AG20443 (cell line): ENCODE results near the gene NUB1.

Experiments
- DNase-seq: peaks from one replicate; pipeline ENCODE4 v3.0.0; 2012; ENCODE audit warnings: low spot score, mixed read lengths

NUB1 gene

DNA sequence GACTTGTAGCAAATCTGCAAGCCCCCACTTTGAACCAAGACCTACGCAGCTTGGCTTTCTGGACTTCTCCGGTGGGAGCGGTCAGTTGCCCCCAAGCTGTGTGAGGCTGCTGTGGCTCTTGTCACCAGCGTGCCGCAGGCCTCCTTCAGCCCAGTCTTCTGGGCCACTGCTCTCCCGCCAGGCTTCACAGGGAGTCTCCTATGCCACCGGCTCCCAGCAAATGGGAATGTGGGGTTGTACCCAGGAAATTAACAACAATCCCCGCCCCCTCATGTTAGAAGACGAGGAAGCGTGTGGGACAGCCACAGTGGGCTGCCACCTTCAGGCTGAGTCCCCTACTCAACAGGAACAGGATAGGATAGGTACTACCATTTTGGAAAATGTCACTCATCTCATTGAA, 64.0 kb downstream of the NUB1 start:
- DNase-seq, result no peak

DNA sequence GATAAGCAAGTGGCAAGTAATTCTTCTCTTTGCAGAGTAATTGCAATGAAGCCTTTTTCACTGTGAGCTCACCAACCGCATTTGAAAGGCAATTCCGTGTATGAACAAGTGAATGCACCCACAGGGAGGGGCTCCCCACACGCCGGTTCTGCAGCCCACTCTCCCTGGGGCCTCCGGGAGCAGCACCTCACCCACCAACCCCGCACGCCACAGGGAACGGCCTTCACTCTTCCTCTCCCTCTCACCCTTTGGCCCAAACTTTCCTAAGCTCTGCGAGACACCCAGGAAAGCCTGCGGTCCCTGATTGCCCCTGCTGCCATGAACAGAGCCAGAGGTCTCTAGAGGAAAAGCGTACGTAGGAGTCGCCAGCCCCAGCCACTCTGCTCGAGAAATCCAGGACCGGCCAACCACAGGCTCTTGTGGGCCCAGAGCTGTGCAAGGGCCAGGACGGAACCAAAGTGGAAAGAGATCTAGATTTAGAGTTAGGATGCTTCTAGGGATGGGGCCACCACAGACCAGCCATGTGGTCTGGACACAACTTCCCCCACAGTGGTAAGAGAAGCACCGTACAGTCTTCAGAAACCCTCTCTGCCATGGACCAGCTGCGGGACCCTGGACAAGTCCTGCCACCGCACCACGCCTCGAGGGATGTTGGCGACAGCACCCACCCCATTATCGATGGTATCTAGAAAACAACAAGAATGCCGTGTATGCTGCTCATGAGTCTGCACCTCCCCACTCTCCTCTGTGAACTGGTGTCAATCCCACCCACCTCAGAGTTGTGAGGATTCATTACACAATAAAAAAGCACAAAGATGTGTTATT, 64.7 kb downstream of the NUB1 start:
- DNase-seq, result no peak

DNA sequence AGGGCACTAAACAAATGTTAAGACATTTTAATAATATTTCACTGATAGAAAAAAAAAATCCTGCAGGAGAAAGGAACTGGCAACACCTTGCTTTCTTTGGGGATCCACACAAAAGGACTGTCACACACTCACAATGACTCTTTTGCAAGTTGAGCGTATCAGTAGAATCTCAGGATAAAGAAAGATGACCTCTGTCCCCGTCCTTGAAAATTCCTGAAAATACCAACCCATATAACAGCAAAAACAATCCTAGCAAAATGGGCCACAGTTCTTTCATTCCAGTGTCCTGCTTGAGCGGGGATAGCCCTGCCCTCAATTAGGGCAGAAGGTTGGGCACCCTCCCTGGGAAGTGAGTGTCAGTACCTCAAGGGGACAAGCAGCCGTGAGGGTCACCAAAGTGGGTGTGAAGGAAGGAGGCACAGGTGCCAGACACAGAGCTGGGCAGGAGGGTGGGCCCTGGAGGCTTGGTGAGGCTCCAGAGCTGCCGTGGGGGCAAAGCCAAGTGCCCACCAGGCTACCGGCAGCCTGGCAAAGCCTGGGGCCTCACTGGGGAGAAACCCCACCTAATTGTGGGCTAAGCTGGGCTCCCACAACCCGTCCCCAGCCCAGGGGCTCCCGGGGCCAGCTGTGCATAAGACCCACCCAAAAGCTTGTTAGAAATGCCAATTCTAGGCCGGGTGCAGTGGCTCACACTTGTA, 65.4 kb downstream of the NUB1 start:
- no peak for DNase-seq

DNA sequence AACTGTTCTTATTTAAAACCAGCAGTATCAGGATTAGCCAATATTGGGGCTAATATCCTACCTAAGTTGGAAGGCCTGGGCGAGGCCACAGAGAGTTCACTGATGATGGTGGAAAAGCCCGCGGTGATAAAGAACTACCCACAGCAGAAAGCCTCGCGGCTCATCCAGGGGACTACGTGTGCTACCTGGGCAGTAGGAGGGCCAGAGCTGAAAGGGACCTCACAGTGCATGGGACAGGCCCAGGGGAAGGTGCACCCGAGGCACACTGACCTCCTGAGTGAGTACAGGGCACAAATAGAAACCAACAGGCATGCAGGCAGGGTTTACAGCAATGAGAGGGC, 66.9 kb downstream of the NUB1 start:
- no peak for DNase-seq

DNA sequence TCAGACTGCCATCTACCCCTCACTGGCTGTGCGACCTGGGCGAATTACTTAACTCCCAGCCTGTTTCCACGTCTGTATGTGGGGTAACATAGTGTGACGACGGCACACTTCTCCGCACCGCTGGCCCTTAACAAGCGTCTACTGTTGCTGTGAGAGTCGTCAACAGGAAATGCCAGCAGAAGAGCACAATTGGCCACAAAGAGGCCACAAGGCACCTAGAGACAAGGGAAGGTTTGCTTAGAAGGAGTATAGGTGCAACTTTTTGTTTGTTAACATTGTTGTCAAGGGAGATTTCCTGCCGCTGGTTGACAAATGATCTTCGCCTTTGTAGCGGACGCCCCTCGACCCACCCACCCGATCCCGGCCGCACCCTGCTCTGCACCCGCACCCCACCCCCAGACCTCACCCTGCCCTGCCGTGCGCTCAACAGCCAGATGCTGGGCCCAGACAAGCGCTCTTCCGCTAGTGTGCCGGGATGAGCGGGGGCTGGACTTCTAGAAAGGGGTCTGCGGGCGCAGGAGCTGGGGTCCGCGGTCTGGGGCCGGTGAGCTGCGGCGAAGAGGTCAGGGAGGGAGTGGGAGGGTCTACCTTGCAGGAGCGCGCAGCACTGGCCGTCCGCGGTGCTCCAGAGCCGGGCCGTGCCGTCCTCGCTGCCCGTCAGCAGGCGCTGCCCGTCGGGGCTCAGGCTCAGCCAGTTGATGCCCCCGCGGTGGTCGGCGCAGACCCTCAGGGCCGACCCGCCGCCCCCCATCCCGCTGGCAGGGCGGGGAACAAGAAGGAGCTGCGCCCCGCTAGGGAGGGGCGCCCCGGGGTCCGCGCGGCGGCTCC, 67.4 kb downstream of the NUB1 start:
- no peak for DNase-seq

- no peak for DNase-seq
Measured at GRCh38 chr7:151409667-151410404, 68.2 kb downstream of the NUB1 start, which contains the start of gene WDR86. TSS of gene WDR86 (minus strand) at chr7:151410038. CDS start at chr7:151409589, 449 bp downstream.

DNA sequence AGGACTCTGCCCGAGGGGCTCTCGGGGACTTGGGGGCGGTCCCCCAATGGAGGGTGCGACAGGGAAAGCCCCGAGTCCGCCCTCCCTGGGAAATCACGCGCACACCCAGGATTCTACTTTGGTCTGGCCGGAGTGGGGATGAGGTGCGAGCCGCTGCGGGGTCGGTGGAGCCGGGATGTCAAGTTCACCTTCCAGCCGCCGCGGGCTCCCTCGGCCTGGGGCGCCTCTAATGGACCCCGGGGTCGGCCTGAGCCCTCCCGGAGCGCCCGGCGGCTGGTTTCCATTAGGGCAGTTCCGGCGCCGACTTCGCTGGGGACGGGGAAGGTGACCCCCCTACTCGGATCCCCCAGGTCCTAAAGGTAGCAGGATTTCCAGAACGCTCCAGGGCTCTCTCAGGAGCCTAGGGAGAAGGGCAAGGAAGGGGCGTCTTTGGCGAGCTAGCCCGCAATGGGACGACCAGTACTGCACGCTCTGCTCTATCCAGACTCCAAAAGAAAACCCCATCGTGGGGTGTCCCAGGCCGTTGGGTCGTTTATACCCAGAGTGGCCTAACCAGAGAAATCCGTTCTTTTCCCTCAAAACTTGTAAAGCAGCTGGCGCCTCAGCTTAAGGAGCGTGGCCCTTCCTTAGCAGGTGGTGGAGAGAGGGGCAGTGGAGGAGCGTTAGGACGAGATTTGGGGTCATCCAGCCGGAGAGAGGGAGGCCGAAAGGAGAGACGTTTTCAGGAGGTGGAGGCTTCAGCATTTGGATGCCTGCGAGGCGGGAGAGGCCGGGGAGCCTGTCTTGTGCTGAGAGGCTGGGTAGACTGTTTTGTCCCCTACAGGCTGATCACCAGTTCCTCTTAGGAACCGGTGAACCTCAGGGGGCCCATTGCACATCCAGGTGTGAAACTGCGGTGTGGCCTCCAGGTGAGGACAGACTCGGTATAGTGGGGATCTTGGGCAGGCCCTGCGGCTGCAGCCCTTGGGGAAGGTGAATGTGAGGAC, 69.1 kb downstream of the NUB1 start:
- DNase-seq, result no peak

GRCh38 chr7:151411551-151411950, 69.9 kb downstream of the NUB1 start:
- no peak for DNase-seq

- no peak for DNase-seq
Measured at GRCh38 chr7:151412318-151412717, 70.7 kb downstream of the NUB1 start.

DNA sequence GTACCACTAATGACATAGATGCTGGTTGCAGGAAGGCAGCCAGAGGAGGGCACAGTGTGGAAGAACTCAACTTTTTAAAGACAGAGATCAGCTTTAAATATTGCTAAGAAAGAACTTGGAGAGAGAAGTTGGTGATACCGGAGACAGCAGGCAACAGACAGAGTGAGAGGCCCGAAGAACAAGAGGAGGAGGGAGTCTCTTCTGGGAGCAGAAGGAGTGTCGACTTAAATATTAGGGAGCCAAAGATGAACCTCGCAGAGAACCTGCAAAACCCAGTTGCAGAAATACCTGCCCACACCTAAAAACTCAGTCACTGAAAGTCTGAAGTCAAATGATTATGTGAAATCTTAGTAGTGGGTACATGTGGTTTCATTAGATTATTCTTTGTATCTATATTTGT, 71.6 kb downstream of the NUB1 start:
- no peak for DNase-seq

DNA sequence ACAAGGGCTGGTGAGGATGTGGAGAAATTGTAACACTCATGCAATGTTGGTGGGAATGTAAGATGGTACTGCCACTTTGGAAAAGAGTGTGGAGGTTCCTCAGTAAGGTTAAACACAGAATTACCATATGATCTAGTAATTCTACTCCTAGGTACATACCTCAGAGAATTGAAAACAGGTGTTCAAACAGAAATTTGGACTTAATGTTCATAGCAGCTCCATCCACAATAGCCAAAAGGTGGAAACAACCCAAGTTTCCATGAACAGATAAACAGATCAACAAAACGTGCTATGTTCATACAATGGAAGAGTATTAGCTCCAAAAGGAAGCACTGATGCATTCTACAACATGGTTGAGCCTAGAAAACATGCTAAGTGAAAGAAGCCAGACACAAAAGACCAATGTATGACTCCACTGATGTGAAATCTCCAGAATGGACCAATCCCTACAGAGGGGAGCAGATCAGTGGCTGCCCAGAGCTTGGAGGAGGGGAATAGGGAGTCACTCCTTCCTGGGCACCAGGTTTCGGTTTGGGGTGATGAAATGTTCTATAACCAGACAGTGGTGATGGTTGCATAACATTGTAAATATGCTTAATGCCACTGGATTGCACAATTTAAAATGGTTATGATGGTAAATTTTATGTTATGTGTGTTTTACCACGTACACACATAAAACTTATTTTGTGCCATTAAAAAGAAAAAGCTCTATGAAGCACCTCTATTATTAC, 73.9 kb downstream of the NUB1 start:
- no peak for DNase-seq

DNA sequence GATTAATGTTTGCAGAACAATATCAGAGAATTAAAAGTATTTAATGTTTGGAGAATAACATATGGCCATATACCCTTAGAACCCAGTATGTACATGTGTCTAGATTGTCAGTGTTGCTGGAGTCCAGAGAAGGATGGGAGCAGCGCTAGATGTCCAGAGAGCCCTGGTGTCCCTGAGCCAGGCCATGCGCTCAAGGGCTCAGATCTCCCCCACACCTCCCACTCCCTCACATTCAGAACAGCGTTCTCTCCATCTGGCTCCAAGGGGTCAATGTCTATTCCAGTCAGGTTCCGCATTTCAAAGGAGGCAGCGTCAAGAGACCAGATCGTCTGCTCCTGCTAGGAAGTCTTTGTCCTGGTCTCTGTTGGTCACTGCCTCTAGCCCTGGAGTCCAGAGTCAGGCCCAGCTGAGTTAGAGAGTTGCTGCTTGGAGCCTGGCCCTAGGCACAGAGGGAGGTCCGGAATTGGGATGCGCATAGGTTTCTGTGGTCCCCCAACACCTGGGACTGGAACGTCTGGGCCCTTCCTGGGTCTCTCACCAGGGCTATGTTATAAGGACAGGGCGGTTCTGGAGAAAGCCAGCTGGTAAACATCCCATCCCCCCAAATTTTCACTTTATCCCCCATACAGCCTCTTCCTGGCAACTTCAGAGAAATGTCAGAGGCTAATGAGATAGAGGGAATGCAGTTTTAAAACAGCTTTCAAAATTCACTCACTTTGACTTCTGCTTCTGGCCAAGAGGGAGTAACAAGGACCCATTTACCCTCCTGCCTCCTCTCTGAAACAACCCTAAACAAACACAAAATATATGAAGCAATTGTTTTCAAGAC, 74.7 kb downstream of the NUB1 start:
- no peak for DNase-seq

- DNase-seq, result no peak
Measured at GRCh38 chr7:151416941-151417315, 75.3 kb downstream of the NUB1 start.

DNA sequence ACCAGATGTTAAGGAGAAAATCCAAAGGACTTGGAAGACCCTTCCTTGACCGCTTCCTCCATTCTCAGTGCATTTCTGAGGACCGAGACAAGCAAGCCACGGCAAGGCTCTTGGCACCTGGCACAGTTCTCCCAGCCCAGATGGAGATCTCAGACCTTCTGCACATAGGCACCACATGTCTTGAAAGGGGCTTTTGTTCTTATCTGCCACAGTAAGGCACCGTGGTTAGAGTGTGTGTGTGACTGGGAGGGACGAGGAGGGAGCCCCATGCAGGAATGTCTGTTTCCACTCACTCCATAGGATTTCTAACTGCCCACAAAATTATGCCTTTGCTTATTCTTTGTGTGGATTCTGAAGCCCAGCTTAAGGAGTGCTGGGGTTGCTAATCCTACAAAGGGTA, 78.5 kb downstream of the NUB1 start:
- DNase-seq, result no peak

DNA sequence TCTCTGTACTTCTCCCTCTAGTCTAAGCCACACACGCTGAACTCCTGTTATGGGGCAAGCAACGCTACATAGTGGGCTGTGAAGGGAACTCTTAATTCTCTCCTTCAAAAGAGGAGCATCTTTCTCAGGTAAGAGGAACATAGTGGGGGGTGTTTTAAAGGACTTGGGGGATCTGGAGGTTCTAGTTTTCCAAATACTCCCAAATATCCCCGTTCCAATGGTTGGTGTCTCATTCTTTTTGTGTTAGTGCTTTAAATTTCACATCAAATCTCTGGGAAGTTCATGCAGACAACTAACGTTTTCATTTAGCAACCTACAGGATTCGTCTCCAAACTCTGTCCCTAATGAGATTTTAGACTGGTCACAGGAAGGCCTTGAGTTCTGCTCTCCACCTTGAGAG, 80.6 kb downstream of the NUB1 start:
- DNase-seq, result no peak

DNA sequence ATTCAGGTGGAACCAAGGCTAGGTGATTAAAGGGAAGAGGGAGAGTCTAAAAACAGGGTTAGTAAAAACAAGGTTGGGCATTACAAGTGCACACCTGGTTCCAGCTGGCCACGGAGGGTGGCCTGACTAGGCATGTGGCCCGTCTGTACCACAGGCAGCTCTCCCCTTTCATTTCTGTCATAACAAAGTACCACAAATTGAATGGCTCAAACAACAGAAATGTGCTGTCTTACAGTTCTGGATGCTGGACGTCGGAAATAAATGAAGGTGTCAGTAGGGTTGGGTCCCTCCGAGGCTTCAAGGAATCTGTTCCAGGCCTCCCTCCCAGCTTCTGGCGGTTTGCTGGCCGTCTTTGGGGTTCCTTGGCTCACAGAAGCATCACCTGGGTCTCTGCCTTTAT, 81.6 kb downstream of the NUB1 start:
- no peak for DNase-seq

GRCh38 chr7:151423936-151424335, 82.3 kb downstream of the NUB1 start:
- no peak for DNase-seq

GRCh38 chr7:151424799-151425198, 83.2 kb downstream of the NUB1 start:
- no peak for DNase-seq
